KG1 (cell line): Measurements from ENCODE around the gene CEACAM16.
A peak's percentile ranks its signal among the peaks of the same experiment; 100 is the strongest.
"Not testable (repeated sequence)": the region's sequence is repeated elsewhere in the genome, so short reads cannot be mapped to it uniquely, and the experiment has no call there.

Experiments
- DNase-seq: peaks from one replicate; lab custom pipeline; 2025; lab: John Stamatoyannopoulos, UW

CEACAM16 gene

GRCh38 chr19:44677019-44677811 lies 21.7 kb upstream of the CEACAM16 start:
- DNase-seq: no peak

- no peak for DNase-seq
Observed at GRCh38 chr19:44680536-44680935, 18.4 kb upstream of the CEACAM16 start.

GRCh38 chr19:44681992-44682790 lies 16.8 kb upstream of the CEACAM16 start:
- no peak for DNase-seq

GRCh38 chr19:44682807-44683206 lies 16.1 kb upstream of the CEACAM16 start:
- DNase-seq: no peak

- no peak for DNase-seq
Observed at GRCh38 chr19:44683434-44684210, 15.3 kb upstream of the CEACAM16 start.

GRCh38 chr19:44684396-44684795 lies 14.6 kb upstream of the CEACAM16 start:
- DNase-seq: not testable (repeated sequence)

GRCh38 chr19:44684892-44685863 lies 13.8 kb upstream of the CEACAM16 start:
- DNase-seq: no peak

GRCh38 chr19:44685877-44686276 lies 13.1 kb upstream of the CEACAM16 start:
- no peak for DNase-seq

- no peak for DNase-seq
Observed at GRCh38 chr19:44686896-44687295, 12.1 kb upstream of the CEACAM16 start.

- DNase-seq: no peak
Observed at GRCh38 chr19:44687888-44688287, 11.1 kb upstream of the CEACAM16 start.

GRCh38 chr19:44689290-44690130 lies 9.4 kb upstream of the CEACAM16 start:
- peak; percentile 34 for DNase-seq

- no peak for DNase-seq
Observed at GRCh38 chr19:44690131-44690440, 8.9 kb upstream of the CEACAM16 start.

- DNase-seq: no peak
Observed at GRCh38 chr19:44692379-44692721, 6.6 kb upstream of the CEACAM16 start.

GRCh38 chr19:44694184-44694579 lies 4.8 kb upstream of the CEACAM16 start:
- no peak for DNase-seq

- DNase-seq: no peak
Observed at GRCh38 chr19:44696939-44697669, 1.8 kb upstream of the CEACAM16 start.

GRCh38 chr19:44697670-44698034 lies 1.3 kb upstream of the CEACAM16 start:
- no peak for DNase-seq

- DNase-seq: no peak
Observed at GRCh38 chr19:44700547-44700946, 1.6 kb downstream of the CEACAM16 start.

- no peak for DNase-seq
Observed at GRCh38 chr19:44701228-44701627, 2.3 kb downstream of the CEACAM16 start.

GRCh38 chr19:44702551-44703176 lies 3.7 kb downstream of the CEACAM16 start:
- no peak for DNase-seq
